A549 (cell line): Measurements from ENCODE around the gene NR2C1. TPM values are rescaled to one million over a fixed set of nuclear protein-coding genes. Genes with fewer than 3 reads are reported as not detected.
A peak's percentile ranks its signal among the peaks of the same experiment; 100 is the strongest.

Experiments
- ATAC-seq, 2 experiments: fragments of 200-7000 bp in 1 of 2; fragments of >200 bp in 1 of 2; cut with Nextera tagmentation in 1 of 2; cut with Tn5 transposase in 1 of 2; 3 replicates each; pipeline versions ENCODE4 v1.8.0 to v1.9.1; 2018 to 2020; ENCODE audit warnings: mild to moderate bottlenecking in 1 of 2, moderate library complexity in 1 of 2
- CTCF ChIA-PET: fragments of 300-600 bp; sonication (Branson Sonifier 250); formaldehyde crosslinking; extraction: SDS; loops from one replicate; lab custom pipeline; 2021; ENCODE audit warnings: antibody characterized with exemption, inconsistent platforms; lab: Yijun Ruan, JAX
- POLR2A ChIA-PET: fragments of 350-600 bp; formaldehyde crosslinking; extraction: SDS; loops from one replicate; lab custom pipeline; 2021; ENCODE audit warnings: antibody characterized with exemption, inconsistent platforms; lab: Yijun Ruan, JAX
- DNase-seq, 2 experiments: peaks; one replicate each; pipeline versions ENCODE4 v3.0.0 to v3.0.0-alpha.2; 2011 to 2016; ENCODE audit warnings: low read depth in 1 of 2, low spot score in 1 of 2
- FAIRE-seq: peaks from 2 replicates; lab custom pipeline; 2011; peaks lifted over from hg19 to GRCh38; lab: Jason Lieb, UNC
- H3K27ac ChIP-seq, 2 experiments: fragments of >200 bp; sonication (Bioruptor Twin); formaldehyde crosslinking; 3 replicates each; pipeline ENCODE4 v1.5.1; 2016 to 2017
- H3K4me1 ChIP-seq: fragments of >200 bp; sonication (Bioruptor Twin); formaldehyde crosslinking; 3 replicates; pipeline ENCODE4 v1.6.1; 2016
- H3K4me2 ChIP-seq: fragments of >200 bp; sonication (Bioruptor Twin); formaldehyde crosslinking; 3 replicates; pipeline ENCODE4 v1.6.1; 2016
- H3K4me3 ChIP-seq: fragments of >200 bp; sonication (Bioruptor Twin); formaldehyde crosslinking; 3 replicates; pipeline ENCODE4 v1.5.1; 2016
- H3K9me3 ChIP-seq: fragments of >200 bp; sonication (Bioruptor Twin); formaldehyde crosslinking; 3 replicates; pipeline ENCODE4 v1.6.1; 2016
- ATOH8 ChIP-seq: fragments of 250-450 bp; sonication (Bioruptor Pico); IDR thresholded peaks from 2 replicates; pipeline ENCODE4 v1.5.0; 2020; ENCODE audit warnings: low read depth, mild to moderate bottlenecking, moderate library complexity
- BCL3 ChIP-seq: fragments of >200 bp; sonication (Bioruptor Twin); formaldehyde crosslinking; IDR thresholded peaks from 3 replicates; pipeline ENCODE4 v1.6.1; 2016
- CBX2 ChIP-seq: fragments of 200-600 bp; sonication (generic); IDR thresholded peaks from 2 replicates; pipeline ENCODE4 v1.6.1; 2016; ENCODE audit warnings: low read depth, mild to moderate bottlenecking, borderline replicate concordance
- CBX8 ChIP-seq: fragments of 200-600 bp; sonication (generic); IDR thresholded peaks from 2 replicates; pipeline ENCODE4 v1.6.1; 2016
- CEBPB ChIP-seq, 2 experiments: fragments of >200 bp in 1 of 2; sonication (Bioruptor Twin) in 1 of 2; formaldehyde crosslinking in 1 of 2; IDR thresholded peaks; 2 replicates each; pipeline ENCODE4 v1.6.1; 2012 to 2016
- CHD2 ChIP-seq: fragments of 150-350 bp; IDR thresholded peaks from 2 replicates; pipeline ENCODE4 v1.6.1; 2014; ENCODE audit warnings: low read length; ENCODE audit not compliant: partially characterized antibody
- FOSB ChIP-seq: fragments of 250-450 bp; sonication (Bioruptor Pico); IDR thresholded peaks from 2 replicates; pipeline ENCODE4 v1.5.0; 2020; ENCODE audit warnings: mild to moderate bottlenecking, moderate library complexity
- FOSL2 ChIP-seq, 2 experiments: fragments of 450-650 bp in 1 of 2; fragments of >200 bp in 1 of 2; sonication (Bioruptor Twin) in 1 of 2; formaldehyde crosslinking; IDR thresholded peaks; 2 replicates each; pipeline versions ENCODE4 v1.5.0 to v1.6.1; 2016 to 2020; ENCODE audit warnings: mild to moderate bottlenecking in 1 of 2, moderate library complexity in 1 of 2
- FOXS1 ChIP-seq: fragments of 250-450 bp; sonication (Bioruptor Pico); IDR thresholded peaks from 2 replicates; pipeline ENCODE4 v1.5.0; 2020; ENCODE audit warnings: mild to moderate bottlenecking, moderate library complexity
- GATA3 ChIP-seq: IDR thresholded peaks from 2 replicates; pipeline ENCODE4 v1.6.1; 2012; ENCODE audit warnings: borderline replicate concordance
- HDAC2 ChIP-seq: fragments of 200-600 bp; sonication (generic); IDR thresholded peaks from 2 replicates; pipeline ENCODE4 v1.6.1; 2016
- HEYL ChIP-seq: fragments of 250-450 bp; sonication (Bioruptor Pico); IDR thresholded peaks from 2 replicates; pipeline ENCODE4 v1.8.0; 2021; ENCODE audit warnings: mild to moderate bottlenecking, moderate library complexity
- HMGXB4 ChIP-seq: fragments of 250-450 bp; sonication (Bioruptor Pico); IDR thresholded peaks from 2 replicates; pipeline ENCODE4 v1.5.0; 2021; ENCODE audit warnings: mild to moderate bottlenecking, moderate library complexity, borderline replicate concordance
- HOXA7 ChIP-seq: fragments of 250-450 bp; sonication (Bioruptor Pico); IDR thresholded peaks from 2 replicates; pipeline ENCODE4 v1.5.0; 2020; ENCODE audit warnings: mild to moderate bottlenecking, moderate library complexity
- JUNB ChIP-seq: fragments of >200 bp; sonication (Bioruptor Twin); formaldehyde crosslinking; IDR thresholded peaks from 2 replicates; pipeline ENCODE4 v1.6.1; 2016
- KDM1A ChIP-seq: fragments of 200-600 bp; sonication (generic); IDR thresholded peaks from 2 replicates; pipeline ENCODE4 v1.6.1; 2016; ENCODE audit warnings: low read depth, mild to moderate bottlenecking
- KDM5A ChIP-seq: fragments of 200-600 bp; sonication (generic); IDR thresholded peaks from 2 replicates; pipeline ENCODE4 v1.6.1; 2016; ENCODE audit warnings: antibody characterized with exemption, mild to moderate bottlenecking
- MAZ ChIP-seq: fragments of 150-350 bp; IDR thresholded peaks from 2 replicates; pipeline ENCODE4 v1.6.1; 2014; ENCODE audit warnings: antibody characterized with exemption, low read depth, low read length, borderline replicate concordance
- MYC ChIP-seq: IDR thresholded peaks from 2 replicates; pipeline ENCODE4 v1.6.1; 2012; ENCODE audit warnings: mild to moderate bottlenecking, inconsistent platforms, low read length, improper control_type of control experiment, borderline replicate concordance
- NFE2L2 ChIP-seq: fragments of 150-350 bp; conservative IDR thresholded peaks from 2 replicates; pipeline ENCODE4 v1.6.1; 2014; ENCODE audit warnings: low read length
- RAD21 ChIP-seq, 2 experiments: fragments of >200 bp in 1 of 2; sonication (Bioruptor Twin) in 1 of 2; formaldehyde crosslinking in 1 of 2; IDR thresholded peaks in 1 of 2; conservative IDR thresholded peaks in 1 of 2; 2 replicates in 1 of 2; 3 replicates in 1 of 2; pipeline ENCODE4 v1.6.1; 2012 to 2018; ENCODE audit warnings: inconsistent platforms in 1 of 2
- RFX5 ChIP-seq: fragments of 450-650 bp; IDR thresholded peaks from 2 replicates; pipeline ENCODE4 v1.7.1; 2014; ENCODE audit warnings: antibody characterized with exemption, mild to moderate bottlenecking, moderate library complexity
- RNF2 ChIP-seq: fragments of 200-600 bp; sonication (generic); IDR thresholded peaks from 2 replicates; pipeline ENCODE4 v1.6.1; 2016; ENCODE audit warnings: low read depth, mild to moderate bottlenecking, antibody characterized with exemption, moderate library complexity, borderline replicate concordance
- SMC3 ChIP-seq: fragments of >200 bp; sonication (Bioruptor Twin); formaldehyde crosslinking; IDR thresholded peaks from 3 replicates; pipeline ENCODE4 v1.6.1; 2018; ENCODE audit warnings: inconsistent platforms
- TFCP2L1 ChIP-seq: fragments of 250-450 bp; sonication (Bioruptor Pico); IDR thresholded peaks from 2 replicates; pipeline ENCODE4 v1.5.0; 2021; ENCODE audit warnings: mild to moderate bottlenecking
- TP53 ChIP-seq: fragments of 250-450 bp; sonication (Bioruptor Pico); IDR thresholded peaks from 2 replicates; pipeline ENCODE4 v1.5.0; 2021; ENCODE audit warnings: mild to moderate bottlenecking, moderate library complexity
- ZC3H11A ChIP-seq: fragments of 450-650 bp; IDR thresholded peaks from 2 replicates; pipeline ENCODE4 v1.6.1; 2014; ENCODE audit warnings: antibody characterized with exemption, mild to moderate bottlenecking
- WGBS: methylation state at CpG from one replicate; pipeline ENCODE4 v1.1.6; 2017; ENCODE audit errors: missing lambda C conversion rate; 5-methylcytosine and 5-hydroxymethylcytosine counted together
- polyA plus RNA-seq, 4 experiments: library from polyadenylated mRNA; depleted of rRNA in 3 of 4; stranded (reverse); fragments of >200 nt; fragmentation: RNase III in 1 of 4; extraction: RNeasy Plus Mini Kit Qiagen cat#74134 plus additional on column Dnase treatment in 1 of 4; gene quantifications; 2 replicates in 3 of 4; 3 replicates in 1 of 4; pipeline ENCODE4 v1.2.3, GENCODE V29; 2011 to 2017

The NR2C1 gene
- polyA plus RNA-seq, 2 of the 4 experiments (the other 2 are of a cell fraction): 24.7 to 55.2 TPM

GRCh38 chr12:95085612-95086011 lies 12.2 kb upstream of the NR2C1 start:
- CTCF ChIA-PET: interaction anchor here (1.8 to 2.7 kb wide), 2 partner anchors 12 to 14 kb away, joined by 4 to 16 read pairs; partner anchors contain the start of gene NR2C1
- POLR2A ChIA-PET: no interaction called here
- DNase-seq: no peak

GRCh38 chr12:95083938-95084337 lies 10.5 kb upstream of the NR2C1 start:
- CTCF ChIA-PET: interaction anchor here (1.0 to 2.7 kb wide), 4 partner anchors 11 to 251 kb away, joined by 3 to 16 read pairs (median 3); partner anchors contain the start of gene NR2C1
- TF ChIP-seq CHD2 (no peak), KDM1A (no peak), GATA3 (peak; percentile 36; the same call in 1 of the 2 replicates)
- TF ChIP-seq, all 56 proteins: peak for 1
- POLR2A ChIA-PET: interaction anchor here (1.3 kb wide), 1 partner anchor 11 kb away, joined by 4 read pairs; the partner anchor contains the start of gene NR2C1
- ATAC-seq (peak; percentile 43 to 85; a peak in 3 of 6 replicates), DNase-seq (peak in 1 of 2 experiments; percentile 65), FAIRE-seq (no peak)
- 20% methylated on average over 4 of the region's 4 CpGs for WGBS
- no peaks in the 10 kb centered on the region for H3K9me3 ChIP-seq
- H3K4me2 ChIP-seq: peak overlapping the region; percentile 8; the same call in 2 of the 3 replicates
- peak overlapping the region in 1 of 2 experiments; percentile 19; a peak in 1 of 6 replicates for H3K27ac ChIP-seq
- no peak overlapping the region for H3K4me3 ChIP-seq
- H3K4me1 ChIP-seq: peaks cover 27% of the 10 kb centered on the region

More at GRCh38 chr12:95085612-95086011, 12.2 kb upstream of the NR2C1 start:
- Histone ChIP-seq H3K9me3 (no peaks in the 10 kb centered on the region), H3K27ac (no peak overlapping the region), H3K4me2 (no peak overlapping the region)
- no peak for FAIRE-seq
- TF ChIP-seq RNF2 (no peak), GATA3 (peak; percentile 24; the same call in 1 of the 2 replicates)
- TF ChIP-seq, all 56 proteins: peak for 1
- Histone ChIP-seq H3K4me3 (no peak overlapping the region), H3K4me1 (peaks cover 27% of the 10 kb centered on the region)
- ATAC-seq: no peak

- Histone ChIP-seq H3K4me1 (peaks cover 27% of the 10 kb centered on the region), H3K4me2 (peak overlapping the region; percentile 8; the same call in 1 of the 3 replicates), H3K27ac (peak overlapping the region in 1 of 2 experiments; percentile 19; a peak in 1 of 6 replicates)
- DNase-seq: no peak
- POLR2A ChIA-PET: interaction anchor here (1.3 kb wide), 1 partner anchor 10 kb away, joined by 4 read pairs; the partner anchor contains the start of gene NR2C1
- TF ChIP-seq HEYL (CRISPR knock-in tag): no peak
- no peak for TF ChIP-seq NFE2L2
- TF ChIP-seq JUNB: no peak
- no peak for TF ChIP-seq MYC
- no peak for TF ChIP-seq RFX5
- TF ChIP-seq KDM1A: no peak
- TF ChIP-seq BCL3: no peak
- TF ChIP-seq, all 56 proteins: peak for 0
- CTCF ChIA-PET: interaction anchor here (1.0 to 2.7 kb wide), 3 partner anchors 10 to 252 kb away, joined by 3 to 16 read pairs (median 3); partner anchors contain the start of gene NR2C1
- Histone ChIP-seq H3K4me3 (no peak overlapping the region), H3K9me3 (no peaks in the 10 kb centered on the region)
- ATAC-seq (peak in 1 of 2 experiments; percentile 39; a peak in 3 of 6 replicates), FAIRE-seq (no peak)
These were observed 10.1 kb upstream of the NR2C1 start for GRCh38 chr12:95083471-95083870.

GRCh38 chr12:95077341-95077740 lies 3.9 kb upstream of the NR2C1 start:
- DNase-seq (no peak), FAIRE-seq (no peak), ATAC-seq (no peak)
- WGBS: 83% methylated on average over 4 of the region's 4 CpGs
- Histone ChIP-seq H3K27ac (no peak overlapping the region), H3K9me3 (no peaks in the 10 kb centered on the region), H3K4me2 (no peak overlapping the region), H3K4me3 (no peak overlapping the region), H3K4me1 (peaks cover 5% of the 10 kb centered on the region)
- ChIA-PET POLR2A (no interaction called here), CTCF (interaction anchor here (0.9 to 1.7 kb wide), 3 partner anchors 13 to 259 kb away, joined by 3 to 7 read pairs (median 3); no protein-coding TSS in a partner anchor)
- TF ChIP-seq TFCP2L1 (CRISPR knock-in tag): no peak
- no peak for TF ChIP-seq FOSL2 (IDR thresholded peaks at IDR 0.05)
- no peak for TF ChIP-seq FOSL2 (CRISPR knock-in tag; IDR thresholded peaks at IDR 0.05)
- no peak for TF ChIP-seq SMC3
- TF ChIP-seq HMGXB4 (CRISPR knock-in tag): no peak
- no peak for TF ChIP-seq TP53 (CRISPR knock-in tag)
- TF ChIP-seq CEBPB (IDR thresholded peaks at IDR 0.05): no peak
- TF ChIP-seq CBX8: no peak
- no peak for TF ChIP-seq RAD21 (conservative IDR thresholded peaks at IDR 0.05 in 1 of 2, IDR thresholded peaks at IDR 0.05 in 1 of 2)
- TF ChIP-seq MAZ: no peak
- no peak for TF ChIP-seq FOSB (CRISPR knock-in tag)
- TF ChIP-seq ZC3H11A: no peak
- no peak for TF ChIP-seq ATOH8
- TF ChIP-seq RNF2: no peak
- TF ChIP-seq FOXS1 (CRISPR knock-in tag): no peak
- no peak for TF ChIP-seq KDM5A
- no peak for TF ChIP-seq CBX2
- TF ChIP-seq HOXA7: no peak
- no peak for TF ChIP-seq RFX5
- no peak for TF ChIP-seq HDAC2
